ENCODE results near the gene TPR. TPM values are rescaled to one million over a fixed set of nuclear protein-coding genes. Genes with fewer than 3 reads are reported as not detected.
A peak's percentile ranks its signal among the peaks of the same experiment; 100 is the strongest.
"Not testable (repeated sequence)": the region's sequence is repeated elsewhere in the genome, so short reads cannot be mapped to it uniquely, and the experiment has no call there.

TPR gene
- total RNA-seq, 1 donor from 2014 or later: 119 TPM

- H3K4me2 ChIP-seq: peak overlapping the region; percentile 84
Measured at GRCh38 chr1:186375929-186376319, 871 bp upstream of the TPR start.

GRCh38 chr1:186374303-186375151, 526 bp downstream of the TPR start:
- peaks cover 4% of the 10 kb centered on the region for H3K27me3 Mint-ChIP-seq (ENCODE audit: insufficient read depth, low read depth)
- peak overlapping the region; percentile 87 for H3K27ac Mint-ChIP-seq
- H3K27me3 ChIP-seq: no peaks in the 10 kb centered on the region
- H3F3A ChIP-seq (ENCODE audit: low read depth): peaks cover 15% of the 10 kb centered on the region
- H3K9me3 Mint-ChIP-seq: no peaks in the 10 kb centered on the region
- H3K79me2 ChIP-seq (ENCODE audit: low read depth): peaks cover 89% of the 10 kb centered on the region
- peaks cover 19% of the 10 kb centered on the region for H3K4me1 ChIP-seq
- H3K9me3 ChIP-seq (ENCODE audit: low read depth): no peaks in the 10 kb centered on the region
- H3K4me3 ChIP-seq: peak overlapping the region; percentile 86
- peaks cover 16% of the 10 kb centered on the region for H4K20me1 ChIP-seq (ENCODE audit: low read depth)
- H3K9ac ChIP-seq: peak overlapping the region; percentile 79
- peak; percentile 41 for DNase-seq (ENCODE audit: low spot score)
- peaks cover 19% of the 10 kb centered on the region for H3K36me3 Mint-ChIP-seq
- peak overlapping the region; percentile 84 for H3K4me2 ChIP-seq
- TF ChIP-seq EZH2 (IDR thresholded peaks at IDR 0.05) (no peak), CTCF (IDR thresholded peaks at IDR 0.05) (no peak), EZH2phosphoT487 (IDR thresholded peaks at IDR 0.05) (no peak)
- H3K36me3 ChIP-seq: peaks cover 23% of the 10 kb centered on the region
- H3K27ac ChIP-seq: peak overlapping the region; percentile 94
- peak overlapping the region; percentile 63 for H2AFZ ChIP-seq (replicated peaks)
- peaks cover 13% of the 10 kb centered on the region for H3K4me1 Mint-ChIP-seq
- H3K4me3 Mint-ChIP-seq: peak overlapping the region; percentile 100

More at GRCh38 chr1:186375929-186376319, 871 bp upstream of the TPR start:
- H3K9ac ChIP-seq: peak overlapping the region; percentile 87
- H3K27ac Mint-ChIP-seq: peak overlapping the region; percentile 95
- H3K27ac ChIP-seq: peak overlapping the region; percentile 94
- no peaks in the 10 kb centered on the region for H3K9me3 Mint-ChIP-seq
- peaks cover 13% of the 10 kb centered on the region for H3K4me1 Mint-ChIP-seq
- no peak for DNase-seq (ENCODE audit: low spot score)
- peaks cover 16% of the 10 kb centered on the region for H4K20me1 ChIP-seq (ENCODE audit: low read depth)
- H3K79me2 ChIP-seq (ENCODE audit: low read depth): peaks cover 92% of the 10 kb centered on the region
- peaks cover 4% of the 10 kb centered on the region for H3K27me3 Mint-ChIP-seq (ENCODE audit: insufficient read depth, low read depth)
- H3K4me3 ChIP-seq: peak overlapping the region; percentile 86
- H3K36me3 ChIP-seq: peaks cover 11% of the 10 kb centered on the region
- TF ChIP-seq CTCF (IDR thresholded peaks at IDR 0.05) (no peak), EZH2phosphoT487 (IDR thresholded peaks at IDR 0.05) (no peak)
- peaks cover 12% of the 10 kb centered on the region for H3K36me3 Mint-ChIP-seq
- H3K9me3 ChIP-seq (ENCODE audit: low read depth): no peaks in the 10 kb centered on the region
- peak overlapping the region; percentile 100 for H3K4me3 Mint-ChIP-seq
- peaks cover 15% of the 10 kb centered on the region for H3F3A ChIP-seq (ENCODE audit: low read depth)
- peaks cover 19% of the 10 kb centered on the region for H3K4me1 ChIP-seq
- no peaks in the 10 kb centered on the region for H3K27me3 ChIP-seq
- peak overlapping the region; percentile 30 for H2AFZ ChIP-seq (replicated peaks)

- not testable (repeated sequence) for H3K9me3 Mint-ChIP-seq; H3K27me3 Mint-ChIP-seq (ENCODE audit: insufficient read depth, low read depth); H3K27me3 ChIP-seq; H3K9ac ChIP-seq; H3K4me3 Mint-ChIP-seq; H3K4me3 ChIP-seq; H3K4me1 ChIP-seq; H4K20me1 ChIP-seq (ENCODE audit: low read depth); H3K9me3 ChIP-seq (ENCODE audit: low read depth); H3K4me1 Mint-ChIP-seq; H3K79me2 ChIP-seq (ENCODE audit: low read depth); H3K4me2 ChIP-seq; H3K27ac Mint-ChIP-seq; H3K27ac ChIP-seq; DNase-seq (ENCODE audit: low spot score); H2AFZ ChIP-seq (replicated peaks); H3F3A ChIP-seq (ENCODE audit: low read depth)
- peaks cover 43% of the 10 kb centered on the region for H3K36me3 Mint-ChIP-seq
- H3K36me3 ChIP-seq: peaks cover 79% of the 10 kb centered on the region
Measured at GRCh38 chr1:186347837-186348691, 27.0 kb downstream of the TPR start.
